GM21447 (cell line): ENCODE results near the gene TMEM135.

Experiments used
- ATAC-seq: cut with Tn5 transposase; IDR thresholded peaks from one replicate; pipeline ENCODE4 v1.9.1; 2021; ENCODE audit not compliant: unreplicated experiment

Gene TMEM135

DNA sequence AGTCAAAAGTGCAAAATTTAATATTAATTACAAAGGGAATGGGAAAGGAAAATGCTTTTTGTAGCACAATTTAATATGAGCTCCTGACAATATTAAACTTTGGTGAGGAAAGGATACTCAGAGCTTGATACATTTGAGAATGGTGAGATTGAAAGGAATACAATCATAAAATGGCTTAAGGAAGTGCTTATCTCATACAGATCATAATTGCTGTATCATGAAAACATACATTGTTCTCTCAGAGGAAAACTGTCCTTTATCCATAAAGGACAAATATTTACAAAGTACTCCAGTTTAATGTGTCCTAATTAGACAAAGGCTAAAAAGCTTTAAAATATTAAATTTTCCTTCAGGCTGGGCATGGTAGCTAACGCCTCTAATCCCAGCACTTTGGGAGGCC lies 260.4 kb downstream of the TMEM135 start:
- no peak for ATAC-seq

GRCh38 chr11:87299041-87299481 lies 261.3 kb downstream of the TMEM135 start:
- ATAC-seq, result no peak

DNA sequence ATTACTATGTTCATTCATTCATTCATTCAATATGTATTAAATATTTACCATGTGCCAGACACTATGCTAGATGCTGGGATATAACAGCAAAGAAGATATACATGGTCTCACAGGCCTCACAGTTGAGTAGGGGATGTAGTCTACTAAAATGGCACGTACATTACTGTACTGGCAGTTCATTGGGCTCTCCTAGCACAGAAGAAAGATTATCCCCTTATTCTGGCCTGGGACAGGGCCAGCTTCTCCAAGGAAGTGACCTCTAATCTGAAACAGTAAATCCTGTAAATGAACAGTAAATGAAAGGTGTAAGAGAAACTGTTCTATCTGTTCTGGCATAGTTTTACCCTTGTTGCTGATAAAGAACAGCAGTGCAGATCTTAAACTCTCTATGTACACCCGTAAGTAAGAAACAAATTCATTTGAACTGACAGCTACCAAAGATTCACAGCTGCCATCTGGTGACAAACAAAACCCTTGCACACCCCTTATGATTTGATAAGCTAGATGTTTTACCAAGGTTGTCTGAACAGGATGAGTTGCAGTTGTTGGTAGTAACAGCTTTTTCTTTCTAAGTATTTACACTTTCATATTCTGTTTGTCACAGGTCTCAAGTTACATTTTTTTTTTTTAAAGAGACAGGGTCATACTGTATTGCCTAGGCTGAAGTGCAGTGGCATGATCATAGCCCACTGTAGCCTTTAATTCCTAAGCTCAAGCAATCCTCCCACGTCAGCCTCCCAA lies 263.1 kb downstream of the TMEM135 start:
- ATAC-seq, result no peak

GRCh38 chr11:87301785-87302540 lies 264.2 kb downstream of the TMEM135 start:
- ATAC-seq, result no peak

GRCh38 chr11:87304412-87304811 lies 266.7 kb downstream of the TMEM135 start:
- ATAC-seq, result no peak

GRCh38 chr11:87306262-87306851 lies 268.6 kb downstream of the TMEM135 start:
- ATAC-seq, result no peak

- no peak for ATAC-seq
Observed at GRCh38 chr11:87307101-87307500, 269.4 kb downstream of the TMEM135 start.

GRCh38 chr11:87315229-87315628 lies 277.5 kb downstream of the TMEM135 start:
- no peak for ATAC-seq

- no peak for ATAC-seq
Observed at GRCh38 chr11:87316491-87316890, 278.8 kb downstream of the TMEM135 start.

DNA sequence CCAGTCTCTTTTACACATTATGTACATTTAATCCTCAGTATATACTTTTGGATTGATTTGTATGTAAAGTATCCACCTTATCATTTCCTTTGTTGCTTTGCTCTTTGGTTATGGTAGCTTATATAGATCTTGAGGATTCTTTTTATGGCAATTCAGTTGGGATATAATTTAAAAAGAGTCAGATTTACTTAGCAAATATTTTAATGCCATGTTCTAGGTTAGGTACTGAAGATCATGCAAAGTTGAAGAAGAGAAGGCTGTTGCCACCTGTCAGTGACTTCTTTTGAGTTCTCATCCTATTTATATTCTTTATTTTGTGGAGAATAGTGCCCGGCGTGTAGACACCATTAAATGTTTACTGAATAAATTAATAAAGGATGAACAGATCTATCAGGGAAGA lies 279.7 kb downstream of the TMEM135 start:
- no peak for ATAC-seq

DNA sequence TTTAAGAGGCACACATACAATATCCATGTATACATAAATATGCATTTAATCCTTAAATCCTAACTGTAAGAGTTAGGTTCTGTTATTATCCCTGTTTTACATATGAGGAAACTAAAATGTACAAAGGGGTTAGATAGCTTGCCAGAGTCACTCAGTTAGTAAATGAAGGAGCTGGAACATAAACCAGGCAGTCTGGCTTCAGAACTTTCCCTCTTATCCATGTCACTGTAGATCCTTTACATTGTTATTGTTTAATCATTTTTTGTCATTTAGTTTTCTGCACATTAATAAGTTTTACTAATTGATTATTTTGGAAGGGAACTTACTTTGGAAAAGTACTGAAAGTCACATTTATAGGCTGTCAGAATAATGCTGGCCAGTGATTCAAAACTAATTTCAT lies 282.4 kb downstream of the TMEM135 start:
- ATAC-seq, result no peak

DNA sequence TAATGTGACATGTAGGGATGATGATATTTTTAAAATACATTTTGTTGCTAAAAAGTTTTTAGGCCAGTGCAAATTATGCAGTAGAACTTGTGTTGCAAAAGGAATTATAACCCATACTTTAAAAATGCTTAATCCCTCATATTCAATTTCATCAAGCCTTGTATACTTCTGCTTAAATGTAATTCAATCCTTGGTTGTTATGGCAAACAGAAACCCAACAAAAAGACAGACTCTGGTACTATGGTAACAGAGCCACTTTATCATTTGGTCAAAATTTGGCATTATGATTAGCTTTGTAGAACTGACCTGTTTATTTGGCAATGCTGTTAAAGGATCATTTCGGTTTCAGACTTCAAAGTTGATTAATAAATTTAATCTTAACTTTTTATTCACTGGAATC lies 284.8 kb downstream of the TMEM135 start:
- ATAC-seq, result no peak

- no peak for ATAC-seq
Observed at GRCh38 chr11:87323899-87324298, 286.2 kb downstream of the TMEM135 start.

- ATAC-seq, result peak; percentile 67
Observed at GRCh38 chr11:87324817-87325489, 287.2 kb downstream of the TMEM135 start.

GRCh38 chr11:87325490-87325872 lies 287.7 kb downstream of the TMEM135 start:
- ATAC-seq, result no peak

DNA sequence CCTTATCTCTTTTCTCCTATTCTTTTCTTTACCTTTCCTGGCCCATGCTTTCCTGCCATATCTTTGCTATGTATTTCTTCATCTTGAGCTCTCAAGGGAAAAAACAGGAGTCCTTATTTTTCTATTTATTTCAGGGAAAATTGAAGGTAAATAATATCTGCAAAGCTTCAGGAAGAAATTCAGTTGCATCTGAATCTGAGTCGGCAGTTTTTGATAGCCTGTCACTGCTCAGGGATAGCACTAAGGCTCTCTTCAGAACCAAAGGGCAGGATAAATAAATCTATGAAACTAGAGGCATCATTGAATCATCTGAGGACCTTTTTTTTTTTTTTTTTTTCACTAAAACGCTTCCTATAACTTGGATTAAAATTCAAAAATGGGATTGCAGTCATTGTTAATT lies 288.9 kb downstream of the TMEM135 start:
- no peak for ATAC-seq

- no peak for ATAC-seq
Observed at GRCh38 chr11:87329172-87329571, 291.4 kb downstream of the TMEM135 start.

DNA sequence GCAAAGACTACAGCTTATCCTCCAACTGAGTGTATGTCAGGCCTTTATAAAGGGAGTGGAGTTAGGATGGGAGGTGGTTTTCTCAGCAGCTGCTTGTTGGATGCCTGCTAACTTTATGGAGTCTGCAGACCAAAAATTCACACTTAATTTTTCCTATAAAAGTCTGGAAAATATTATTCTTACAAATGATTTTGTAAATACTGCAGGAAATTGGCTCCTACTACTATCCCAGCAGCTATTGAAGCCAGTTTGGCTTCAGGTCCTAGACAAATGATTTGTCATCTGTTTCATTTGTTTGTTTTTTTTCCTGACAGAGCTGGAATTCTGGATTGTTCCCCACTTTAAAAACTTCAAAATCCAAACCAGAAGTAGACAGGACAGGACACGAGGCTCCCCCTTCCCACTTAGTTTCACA lies 292.5 kb downstream of the TMEM135 start:
- ATAC-seq, result no peak

GRCh38 chr11:87331273-87331672 lies 293.5 kb downstream of the TMEM135 start:
- ATAC-seq, result no peak

DNA sequence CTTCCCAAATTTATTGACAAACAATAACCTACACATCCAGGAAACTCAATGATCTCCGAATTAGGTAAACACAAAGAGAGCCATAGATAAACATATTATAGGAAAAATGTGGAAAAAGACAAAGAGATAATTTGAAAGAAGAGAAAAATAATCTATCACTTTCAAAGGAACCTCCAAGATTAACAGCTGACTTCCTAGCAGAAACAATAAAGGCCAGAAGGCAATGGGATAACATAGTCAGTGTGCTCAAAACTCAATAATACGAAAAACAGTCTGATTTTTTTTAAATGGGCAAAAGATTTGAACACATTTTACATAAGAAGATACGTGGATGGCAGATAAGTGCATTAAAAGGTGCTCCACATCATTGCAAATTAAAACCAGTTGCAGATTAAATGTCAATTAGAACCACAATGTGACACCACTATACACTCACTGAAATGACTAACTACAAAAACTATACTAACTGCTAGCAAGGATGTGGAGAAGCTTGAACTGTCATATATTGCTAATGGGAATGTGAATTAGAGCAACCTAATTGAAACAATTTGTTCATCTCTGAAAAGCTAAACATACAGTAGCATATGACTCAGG lies 300.4 kb downstream of the TMEM135 start:
- ATAC-seq, result no peak

DNA sequence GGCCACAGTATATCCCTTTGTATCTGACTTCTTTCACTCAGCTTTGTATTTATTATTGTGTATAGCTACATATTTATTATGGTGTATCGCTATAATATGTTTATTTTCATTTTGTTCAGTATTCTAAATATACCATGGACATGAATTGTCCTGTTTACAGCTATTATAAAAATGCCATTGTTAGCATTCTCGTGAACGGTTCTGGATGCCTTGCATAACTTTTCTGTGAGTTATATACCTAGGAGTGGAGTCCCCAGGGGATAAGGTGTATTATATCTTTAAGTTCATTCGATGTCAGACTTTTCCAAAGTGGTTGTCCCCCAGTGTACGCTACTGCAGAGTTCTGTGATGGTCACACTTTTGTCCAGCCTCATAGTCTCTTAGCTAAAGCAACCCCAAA lies 301.7 kb downstream of the TMEM135 start:
- ATAC-seq, result no peak
